ENCODE measurements around the gene NOD1. TPM values are rescaled to one million over a fixed set of nuclear protein-coding genes. Genes with fewer than 3 reads are reported as not detected.
"Not testable (repeated sequence)": the region's sequence is repeated elsewhere in the genome, so short reads cannot be mapped to it uniquely, and the experiment has no call there.

Gene NOD1
- total RNA-seq, 1 experiment from 2014 or later, result 8.1 TPM

DNA sequence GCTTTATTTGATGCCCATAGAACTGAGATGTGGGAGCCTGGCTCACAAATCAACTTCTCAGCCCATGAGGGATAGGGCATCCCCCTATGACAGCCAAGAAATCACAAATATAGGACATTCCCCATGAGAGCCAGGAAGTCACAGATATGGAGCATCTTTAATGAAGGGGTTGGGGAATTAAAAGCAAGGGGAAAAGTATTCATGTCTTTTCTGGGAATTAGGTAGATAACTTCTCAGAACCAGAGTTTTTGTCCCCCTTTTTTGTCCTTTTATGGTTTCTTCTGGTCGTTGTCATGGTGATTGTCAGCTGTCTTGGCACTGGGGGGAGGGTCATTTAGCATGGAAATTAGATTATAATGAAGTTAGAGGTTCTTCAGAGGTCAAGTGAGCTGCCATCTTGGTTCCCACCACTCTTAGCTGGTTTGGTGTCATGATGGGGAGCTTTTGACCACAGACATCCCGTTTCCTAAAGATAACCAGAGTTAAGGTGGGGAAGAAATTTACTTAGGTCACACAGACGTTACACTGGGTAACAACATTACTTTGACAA lies 56.9 kb downstream of the NOD1 start:
- intact Hi-C loops (cut with micrococcal nuclease; ENCODE audit: unreplicated experiment), result no loop called here
- POLR2A ChIA-PET, result no interaction called here
- CTCF ChIA-PET, result no interaction called here

DNA sequence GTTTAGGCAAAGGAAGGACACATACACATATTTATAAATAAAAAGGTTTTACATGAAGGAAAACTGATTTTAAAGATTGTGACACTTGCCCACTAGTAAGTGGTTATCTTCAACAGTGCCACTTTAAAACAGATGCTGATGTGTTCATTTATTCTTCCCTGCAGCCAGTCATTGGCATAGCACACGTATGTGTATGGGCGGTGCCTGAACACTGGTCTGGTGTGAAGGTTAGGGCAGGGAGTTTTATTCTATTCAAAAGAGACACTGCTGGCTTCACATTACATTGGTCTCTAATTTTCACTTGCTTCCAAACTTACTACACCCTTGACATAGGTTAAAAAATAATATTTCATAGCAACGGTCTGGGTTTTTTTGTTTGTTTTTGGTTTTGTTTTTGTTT lies 57.9 kb downstream of the NOD1 start:
- POLR2A ChIA-PET, result no interaction called here
- Histone ChIP-seq H3K9me3 (ENCODE audit: control insufficient read depth, insufficient read depth, low read depth, low read length) (no peaks in the 10 kb centered on the region), H3K36me3 (ENCODE audit: control insufficient read depth, insufficient read depth, low read length) (no peaks in the 10 kb centered on the region), H3K27me3 (ENCODE audit: control insufficient read depth, insufficient read depth, low read length) (no peaks in the 10 kb centered on the region), H3K27ac (ENCODE audit: low read length) (no peak overlapping the region), H3K4me1 (ENCODE audit: control insufficient read depth, insufficient read depth, low read length) (no peaks in the 10 kb centered on the region), H3K4me3 (ENCODE audit: low read depth in 2 of 2, low read length in 2 of 2) (no peak overlapping the region)
- no TSS peak for BruUV-seq (replicated peaks)
- CTCF ChIA-PET, result no interaction called here
- no peak for ATAC-seq
- TF ChIP-seq, protein P1, sequence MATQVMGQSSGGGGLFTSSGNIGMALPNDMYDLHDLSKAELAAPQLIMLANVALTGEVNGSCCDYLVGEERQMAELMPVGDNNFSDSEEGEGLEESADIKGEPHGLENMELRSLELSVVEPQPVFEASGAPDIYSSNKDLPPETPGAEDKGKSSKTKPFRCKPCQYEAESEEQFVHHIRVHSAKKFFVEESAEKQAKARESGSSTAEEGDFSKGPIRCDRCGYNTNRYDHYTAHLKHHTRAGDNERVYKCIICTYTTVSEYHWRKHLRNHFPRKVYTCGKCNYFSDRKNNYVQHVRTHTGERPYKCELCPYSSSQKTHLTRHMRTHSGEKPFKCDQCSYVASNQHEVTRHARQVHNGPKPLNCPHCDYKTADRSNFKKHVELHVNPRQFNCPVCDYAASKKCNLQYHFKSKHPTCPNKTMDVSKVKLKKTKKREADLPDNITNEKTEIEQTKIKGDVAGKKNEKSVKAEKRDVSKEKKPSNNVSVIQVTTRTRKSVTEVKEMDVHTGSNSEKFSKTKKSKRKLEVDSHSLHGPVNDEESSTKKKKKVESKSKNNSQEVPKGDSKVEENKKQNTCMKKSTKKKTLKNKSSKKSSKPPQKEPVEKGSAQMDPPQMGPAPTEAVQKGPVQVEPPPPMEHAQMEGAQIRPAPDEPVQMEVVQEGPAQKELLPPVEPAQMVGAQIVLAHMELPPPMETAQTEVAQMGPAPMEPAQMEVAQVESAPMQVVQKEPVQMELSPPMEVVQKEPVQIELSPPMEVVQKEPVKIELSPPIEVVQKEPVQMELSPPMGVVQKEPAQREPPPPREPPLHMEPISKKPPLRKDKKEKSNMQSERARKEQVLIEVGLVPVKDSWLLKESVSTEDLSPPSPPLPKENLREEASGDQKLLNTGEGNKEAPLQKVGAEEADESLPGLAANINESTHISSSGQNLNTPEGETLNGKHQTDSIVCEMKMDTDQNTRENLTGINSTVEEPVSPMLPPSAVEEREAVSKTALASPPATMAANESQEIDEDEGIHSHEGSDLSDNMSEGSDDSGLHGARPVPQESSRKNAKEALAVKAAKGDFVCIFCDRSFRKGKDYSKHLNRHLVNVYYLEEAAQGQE (IDR thresholded peaks at IDR 0.05; ENCODE audit: insufficient read depth in 1 of 2, low read depth in 2 of 2, low read length in 1 of 2), result no peak
- TF ChIP-seq POLR2AphosphoS5 (IDR thresholded peaks at IDR 0.05; ENCODE audit: low read depth, low read length) (no peak), SIN3A (IDR thresholded peaks at IDR 0.05; ENCODE audit: borderline replicate concordance, insufficient read depth, low read depth, low read length) (no peak), TCF7L2 (IDR thresholded peaks at IDR 0.05; ENCODE audit: low read depth, low read length) (no peak)
- TF ChIP-seq, protein P2, sequence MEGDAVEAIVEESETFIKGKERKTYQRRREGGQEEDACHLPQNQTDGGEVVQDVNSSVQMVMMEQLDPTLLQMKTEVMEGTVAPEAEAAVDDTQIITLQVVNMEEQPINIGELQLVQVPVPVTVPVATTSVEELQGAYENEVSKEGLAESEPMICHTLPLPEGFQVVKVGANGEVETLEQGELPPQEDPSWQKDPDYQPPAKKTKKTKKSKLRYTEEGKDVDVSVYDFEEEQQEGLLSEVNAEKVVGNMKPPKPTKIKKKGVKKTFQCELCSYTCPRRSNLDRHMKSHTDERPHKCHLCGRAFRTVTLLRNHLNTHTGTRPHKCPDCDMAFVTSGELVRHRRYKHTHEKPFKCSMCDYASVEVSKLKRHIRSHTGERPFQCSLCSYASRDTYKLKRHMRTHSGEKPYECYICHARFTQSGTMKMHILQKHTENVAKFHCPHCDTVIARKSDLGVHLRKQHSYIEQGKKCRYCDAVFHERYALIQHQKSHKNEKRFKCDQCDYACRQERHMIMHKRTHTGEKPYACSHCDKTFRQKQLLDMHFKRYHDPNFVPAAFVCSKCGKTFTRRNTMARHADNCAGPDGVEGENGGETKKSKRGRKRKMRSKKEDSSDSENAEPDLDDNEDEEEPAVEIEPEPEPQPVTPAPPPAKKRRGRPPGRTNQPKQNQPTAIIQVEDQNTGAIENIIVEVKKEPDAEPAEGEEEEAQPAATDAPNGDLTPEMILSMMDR (IDR thresholded peaks at IDR 0.05), result no peak
- DNase-seq (ENCODE audit: low read depth, low spot score), result no peak
- intact Hi-C loops (cut with micrococcal nuclease; ENCODE audit: unreplicated experiment) (no loop called here), in situ Hi-C loops (cut with HindIII; ENCODE audit: low pct_unique_long_range_greater_than_20kb, low sequenced_read_pairs) (no loop called here)

More for the DNA sequence above, 56.9 kb downstream of the NOD1 start:
- Histone ChIP-seq H3K36me3 (ENCODE audit: control insufficient read depth, insufficient read depth, low read length) (no peaks in the 10 kb centered on the region), H3K27me3 (ENCODE audit: control insufficient read depth, insufficient read depth, low read length) (no peaks in the 10 kb centered on the region), H3K4me1 (ENCODE audit: control insufficient read depth, insufficient read depth, low read length) (no peaks in the 10 kb centered on the region), H3K9me3 (ENCODE audit: control insufficient read depth, insufficient read depth, low read depth, low read length) (no peaks in the 10 kb centered on the region), H3K27ac (ENCODE audit: low read length) (no peak overlapping the region), H3K4me3 (ENCODE audit: low read depth in 2 of 2, low read length in 2 of 2) (no peak overlapping the region)
- no peak for TF ChIP-seq TCF7L2 (IDR thresholded peaks at IDR 0.05; ENCODE audit: low read depth, low read length)
- TF ChIP-seq, protein P1 (IDR thresholded peaks at IDR 0.05; ENCODE audit: insufficient read depth in 1 of 2, low read depth in 2 of 2, low read length in 1 of 2), result no peak
- TF ChIP-seq SIN3A (IDR thresholded peaks at IDR 0.05; ENCODE audit: borderline replicate concordance, insufficient read depth, low read depth, low read length), result no peak
- TF ChIP-seq, protein P2 (IDR thresholded peaks at IDR 0.05), result no peak
- TF ChIP-seq POLR2AphosphoS5 (IDR thresholded peaks at IDR 0.05; ENCODE audit: low read depth, low read length), result no peak
- ATAC-seq (no peak), DNase-seq (ENCODE audit: low read depth, low spot score) (no peak)
- in situ Hi-C loops (cut with HindIII; ENCODE audit: low pct_unique_long_range_greater_than_20kb, low sequenced_read_pairs), result no loop called here
- no TSS peak for BruUV-seq (replicated peaks)

DNA sequence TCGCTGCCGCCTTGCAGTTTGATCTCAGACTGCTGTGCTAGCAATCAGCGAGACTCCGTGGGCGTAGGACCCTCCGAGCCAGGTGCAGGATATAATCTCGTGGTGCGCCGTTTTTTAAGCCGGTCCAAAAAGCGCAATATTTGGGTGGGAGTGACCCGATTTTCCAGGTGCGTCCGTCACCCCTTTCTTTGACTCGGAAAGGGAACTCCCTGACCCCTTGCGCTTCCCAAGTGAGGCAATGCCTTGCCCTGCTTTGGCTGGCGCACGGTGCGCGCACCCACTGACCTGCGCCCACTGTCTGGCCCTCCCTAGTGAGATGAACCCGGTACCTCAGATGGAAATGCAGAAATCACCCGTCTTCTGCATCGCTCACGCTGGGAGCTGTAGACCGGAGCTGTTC lies 58.5 kb downstream of the NOD1 start:
- in situ Hi-C loops (cut with HindIII; ENCODE audit: low pct_unique_long_range_greater_than_20kb, low sequenced_read_pairs); H3K4me3 ChIP-seq (ENCODE audit: low read depth in 2 of 2, low read length in 2 of 2); BruUV-seq (replicated peaks): not testable (repeated sequence)

More for the DNA sequence above, 58.5 kb downstream of the NOD1 start:
- H3K27me3 ChIP-seq (ENCODE audit: control insufficient read depth, insufficient read depth, low read length); POLR2A ChIA-PET; DNase-seq (ENCODE audit: low read depth, low spot score); H3K4me1 ChIP-seq (ENCODE audit: control insufficient read depth, insufficient read depth, low read length); ATAC-seq; H3K36me3 ChIP-seq (ENCODE audit: control insufficient read depth, insufficient read depth, low read length); H3K9me3 ChIP-seq (ENCODE audit: control insufficient read depth, insufficient read depth, low read depth, low read length); CTCF ChIA-PET; H3K27ac ChIP-seq (ENCODE audit: low read length); intact Hi-C loops (cut with micrococcal nuclease; ENCODE audit: unreplicated experiment): not testable (repeated sequence)
